GM18873 (cell line): ENCODE data around the gene TRIM25.

ENCODE experiments used
- ATAC-seq: cut with Tn5 transposase; IDR thresholded peaks from one replicate; pipeline ENCODE4 v1.9.1; 2021; ENCODE audit warnings: mild to moderate bottlenecking, moderate library complexity, moderate number of reproducible peaks; ENCODE audit not compliant: unreplicated experiment, low FRiP score

Gene TRIM25

DNA sequence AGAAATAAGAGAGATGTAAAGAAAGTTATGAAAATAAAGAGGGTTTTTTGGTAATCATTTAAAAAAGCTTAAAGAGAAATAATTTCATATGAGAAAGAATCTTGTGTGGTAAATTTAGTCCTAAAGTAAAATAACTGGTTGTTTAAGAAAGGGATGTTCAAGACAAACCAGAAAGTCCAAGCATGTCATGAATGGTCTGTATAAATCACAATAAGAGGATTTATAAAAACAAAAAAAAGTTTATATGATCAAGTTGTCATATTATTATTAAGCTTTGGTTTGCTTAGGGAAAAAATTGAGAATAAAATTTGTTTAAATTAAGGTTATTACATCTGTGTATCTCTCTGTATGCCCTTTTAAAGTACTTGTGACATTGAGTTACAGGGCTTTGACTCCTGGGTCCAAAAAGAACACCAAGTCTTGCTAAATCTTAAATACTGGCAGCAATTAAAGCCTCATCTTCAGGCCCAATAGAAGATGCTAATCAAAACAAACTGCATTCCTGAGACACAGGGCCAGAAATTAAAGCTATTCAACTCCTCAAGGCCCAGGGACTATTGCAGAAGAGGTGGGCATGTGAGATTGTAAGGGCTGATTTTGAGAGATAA is 15.6 kb upstream of the TRIM25 start:
- no peak for ATAC-seq

DNA sequence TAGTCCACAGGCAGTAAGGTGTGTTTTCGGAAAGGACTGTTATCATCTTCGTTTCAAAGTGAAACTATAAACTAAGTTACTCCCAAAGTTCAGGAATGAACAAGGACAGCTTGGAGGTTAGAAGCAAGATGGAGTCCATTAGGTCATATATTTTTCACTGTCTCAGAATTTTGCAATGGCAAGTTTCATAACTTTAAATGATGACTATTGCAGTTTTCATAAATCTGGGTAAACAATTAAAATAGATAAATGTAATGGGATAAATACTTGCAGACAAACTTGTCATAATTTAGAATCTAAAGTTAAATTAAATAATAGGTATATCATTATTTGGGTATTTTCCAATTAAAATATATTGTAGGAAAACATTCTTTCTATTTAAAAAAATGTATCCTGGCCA is 14.7 kb upstream of the TRIM25 start:
- ATAC-seq: no peak

DNA sequence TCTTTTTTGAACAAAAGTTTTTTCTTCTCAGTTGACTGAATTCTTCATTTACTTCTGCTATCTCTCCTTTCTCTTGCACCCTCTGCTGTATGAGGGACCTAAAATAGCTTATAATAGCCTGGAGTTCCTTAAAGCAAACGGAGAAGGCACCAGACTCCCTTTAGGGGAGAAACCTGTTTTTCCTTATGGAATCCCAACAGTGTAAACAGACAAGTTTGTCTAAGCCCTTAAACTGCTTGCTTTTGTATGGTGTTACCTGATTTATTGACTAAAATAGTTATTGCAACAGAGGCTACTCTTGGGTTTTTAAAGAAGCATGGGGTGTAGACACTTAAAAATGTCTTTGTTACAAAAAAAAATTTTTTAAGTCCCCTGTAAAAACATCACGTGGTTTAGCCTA is 12.9 kb upstream of the TRIM25 start:
- no peak for ATAC-seq

DNA sequence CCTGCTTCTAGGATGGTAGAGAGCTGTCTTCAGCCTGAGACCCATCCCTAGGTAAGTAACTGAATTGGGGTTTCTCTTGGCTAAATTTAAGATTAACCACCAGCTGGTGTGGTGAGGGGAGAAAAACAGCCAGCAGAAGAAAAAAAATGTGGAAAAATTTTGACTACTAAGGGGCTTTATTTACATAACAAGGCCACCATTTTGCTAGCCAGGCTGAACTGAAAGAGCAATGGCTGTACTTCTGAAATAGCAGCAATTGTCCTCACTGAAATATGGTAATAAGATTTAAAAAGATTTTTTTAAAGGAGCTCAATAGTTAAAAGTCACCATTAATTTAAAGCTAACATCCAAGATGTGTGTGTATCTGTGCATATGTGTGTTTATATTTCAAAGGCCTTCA is 12.4 kb upstream of the TRIM25 start:
- ATAC-seq: no peak

DNA sequence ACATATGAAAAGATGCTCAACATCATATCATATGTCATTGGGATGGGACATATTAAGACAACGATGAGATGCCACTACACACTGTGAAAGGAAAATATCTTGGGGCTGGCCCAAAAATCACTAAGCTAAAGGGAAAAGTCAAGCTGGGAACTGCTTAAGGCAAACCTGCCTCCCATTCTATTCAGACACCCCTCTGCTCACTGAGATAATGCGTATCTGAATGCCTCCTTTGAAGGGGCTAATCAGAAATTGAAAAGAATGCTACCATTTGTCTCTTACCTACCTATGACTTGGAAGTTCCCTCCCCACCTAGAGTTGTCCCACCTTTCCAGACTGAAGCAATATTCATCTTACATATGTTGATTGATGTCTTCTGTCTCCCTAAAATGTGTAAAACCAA is 11.2 kb upstream of the TRIM25 start:
- ATAC-seq: no peak

DNA sequence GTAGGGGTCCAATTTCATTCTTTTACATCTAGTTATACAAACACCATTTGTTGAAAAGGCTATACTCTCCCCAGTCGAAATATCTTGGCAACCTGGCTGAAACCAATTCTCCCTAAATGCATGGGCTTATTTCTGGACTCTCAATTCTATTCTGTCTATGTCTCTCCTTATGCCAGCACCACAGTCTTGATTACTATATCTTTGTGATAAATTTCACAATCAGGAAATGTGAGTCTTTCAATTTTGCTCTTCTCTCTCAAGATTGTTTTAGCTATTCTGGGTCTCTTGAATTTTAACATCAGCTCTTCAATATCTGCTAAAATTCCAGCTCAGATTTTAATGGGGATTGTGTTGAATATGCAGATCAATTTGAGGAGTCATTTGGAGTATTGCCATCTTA is 5.9 kb upstream of the TRIM25 start:
- no peak for ATAC-seq

DNA sequence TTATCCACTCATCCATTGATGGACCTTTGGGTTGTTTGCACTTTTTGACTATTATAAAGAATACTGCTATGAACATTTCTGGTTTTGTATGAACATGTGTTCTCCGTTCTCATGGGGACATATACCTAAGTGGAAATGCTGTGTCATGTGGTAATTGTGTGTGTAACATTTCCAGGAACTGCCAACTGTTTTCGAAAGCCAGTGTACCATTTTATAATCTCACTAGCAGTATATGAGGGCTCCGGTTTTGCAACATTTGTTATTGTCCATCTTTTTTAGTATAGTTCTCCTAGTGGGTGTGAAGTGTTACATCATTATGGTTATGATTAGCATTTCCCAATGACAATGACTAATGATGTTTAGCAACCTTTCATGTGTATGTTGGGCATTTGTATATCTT is 5.1 kb upstream of the TRIM25 start:
- ATAC-seq: no peak

DNA sequence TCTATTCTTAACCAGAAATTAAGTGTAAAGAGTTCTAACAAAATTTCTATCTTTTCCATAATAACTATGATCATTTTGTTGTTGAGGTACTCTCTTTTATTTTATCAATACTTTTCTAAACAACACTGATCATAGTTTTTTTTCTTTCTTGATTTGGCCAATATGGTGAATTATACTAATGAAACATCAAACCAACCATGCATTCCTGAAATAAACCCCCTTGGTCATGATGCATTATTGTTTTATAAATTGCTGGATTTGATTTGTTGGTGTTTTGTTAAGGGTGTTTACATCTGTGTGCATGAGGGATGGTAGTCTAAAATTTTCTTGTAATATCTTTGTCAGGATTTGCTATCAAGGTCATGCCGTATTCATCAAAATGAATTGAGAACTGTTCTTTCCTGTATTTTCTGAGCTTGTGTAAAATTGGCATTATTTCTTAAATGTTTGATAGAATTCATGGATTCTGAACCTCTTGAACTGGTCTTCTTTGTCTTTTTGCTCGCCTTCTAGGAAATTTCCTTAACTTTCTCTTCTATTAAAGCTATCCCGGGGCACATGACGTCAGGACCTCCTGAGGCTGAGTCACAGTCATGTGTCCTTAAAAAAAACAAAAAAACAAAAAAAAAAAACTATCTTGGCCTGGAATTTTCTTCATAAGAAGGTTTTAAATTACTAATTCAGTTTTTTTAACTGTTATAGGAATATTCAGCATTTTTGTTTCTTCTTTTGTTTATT is 3.9 kb upstream of the TRIM25 start:
- no peak for ATAC-seq

DNA sequence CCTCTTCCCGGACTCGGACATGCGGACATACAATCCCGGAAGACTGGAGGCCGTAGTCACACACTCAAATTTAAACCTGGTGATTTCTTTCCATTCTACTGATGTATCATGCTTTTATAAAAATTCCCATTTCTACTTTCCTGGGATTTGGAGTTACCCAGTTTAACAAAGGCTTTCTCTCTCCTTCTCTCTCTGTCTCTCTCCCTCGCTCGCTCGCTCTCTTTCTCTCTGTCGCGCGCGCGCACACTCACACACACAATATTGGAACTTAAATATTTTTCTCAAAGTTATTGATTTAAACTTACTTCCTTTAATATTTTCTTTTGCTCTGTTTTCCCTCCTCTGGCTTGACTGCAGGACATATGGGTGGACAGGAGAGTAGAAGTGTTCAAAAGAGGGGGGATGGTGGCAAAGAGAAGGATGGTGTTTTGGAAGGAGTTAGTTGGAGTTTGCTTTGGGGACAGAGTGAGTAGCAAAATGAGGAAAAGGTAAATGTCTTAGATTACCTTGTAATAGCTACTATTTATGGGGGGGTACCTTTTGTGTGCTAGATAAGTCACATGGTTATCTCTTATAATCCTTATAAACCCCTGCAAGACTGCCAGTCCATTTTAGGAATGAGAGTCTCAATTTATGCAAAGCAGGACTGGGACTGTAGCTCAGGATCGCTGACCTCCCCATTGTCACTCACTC is 878 bp upstream of the TRIM25 start:
- ATAC-seq: no peak

DNA sequence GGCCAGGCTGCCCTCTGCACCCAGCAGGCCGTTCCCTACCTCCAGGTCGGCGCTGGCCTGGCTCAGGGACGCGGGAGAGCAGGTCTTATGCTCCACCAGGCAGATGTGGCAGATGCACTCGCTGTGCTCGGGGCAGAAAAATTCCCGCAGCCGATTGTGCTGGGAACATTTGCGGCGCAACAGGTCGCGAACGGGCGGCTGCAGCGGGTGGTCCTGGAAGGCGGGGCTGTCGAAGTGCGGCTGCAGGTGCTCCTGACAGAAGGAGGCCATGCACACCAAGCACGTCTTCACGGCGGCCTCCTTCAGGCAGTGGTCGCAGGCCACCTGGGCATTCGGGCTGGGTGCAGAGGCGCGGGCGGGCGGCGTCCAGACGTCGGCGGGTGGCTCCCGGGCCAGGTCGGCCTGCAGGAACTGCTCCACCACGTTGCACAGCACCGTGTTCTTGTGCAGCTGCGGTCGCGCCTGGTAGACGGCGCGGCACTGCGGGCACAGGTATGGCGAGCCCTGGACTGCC is 439 bp downstream of the TRIM25 start:
- peak; percentile 11 for ATAC-seq

DNA sequence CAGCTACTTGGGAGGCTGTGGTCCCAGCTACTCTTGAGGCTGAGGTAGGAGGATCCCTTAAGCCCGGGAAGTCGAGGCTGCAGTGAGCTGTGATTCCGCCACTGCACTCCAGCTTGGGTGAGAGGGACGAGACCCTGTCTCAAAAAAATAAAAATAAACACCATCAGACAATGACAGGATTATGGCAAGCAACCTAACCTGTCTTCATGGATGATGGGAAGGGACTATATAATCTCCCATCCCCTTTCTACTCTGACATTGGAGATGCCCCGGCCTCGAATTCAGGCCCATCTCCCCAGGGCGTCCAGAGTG is 893 bp downstream of the TRIM25 start:
- ATAC-seq: no peak

DNA sequence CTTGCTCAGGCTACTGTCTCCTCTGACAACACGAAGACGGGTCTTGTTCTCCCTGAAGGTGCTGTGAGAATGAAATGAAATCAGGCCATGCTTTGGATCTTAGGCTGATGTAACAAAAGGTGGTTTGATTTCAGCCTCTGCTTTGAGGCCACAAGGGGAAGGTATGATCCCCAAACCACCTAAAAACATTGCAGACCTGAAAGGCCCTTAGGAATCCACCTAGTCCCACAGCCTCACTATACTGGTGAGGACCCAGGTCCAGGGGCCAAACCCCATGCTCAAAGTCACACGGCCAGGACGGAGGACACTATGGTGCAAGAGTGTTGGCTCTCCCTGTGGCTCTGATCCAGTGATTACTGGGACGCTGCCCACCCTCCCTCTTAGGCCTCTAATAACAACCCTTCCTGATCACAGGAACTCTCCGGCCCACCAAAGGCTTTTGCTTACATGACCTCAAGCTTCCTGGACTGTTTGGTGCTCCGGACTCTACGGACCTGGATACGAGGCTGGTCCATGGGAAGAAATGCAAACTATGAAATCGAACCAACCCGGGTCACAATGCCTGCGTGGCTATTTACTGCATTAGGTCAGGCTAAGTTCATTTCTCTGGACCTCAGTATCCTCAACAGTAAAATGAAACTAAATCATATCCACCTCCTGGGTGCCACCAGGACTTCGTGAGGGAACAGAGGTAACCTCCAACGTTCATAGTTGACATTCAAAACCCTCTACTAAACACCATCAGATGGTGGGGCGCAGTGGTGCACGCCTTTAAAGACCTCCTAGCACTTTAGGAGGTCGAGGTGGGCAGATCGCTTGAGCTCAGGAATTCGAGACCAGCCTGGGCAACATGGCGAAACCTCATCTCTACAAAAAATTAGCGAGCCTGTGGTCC is 1.5 kb downstream of the TRIM25 start:
- ATAC-seq: no peak

DNA sequence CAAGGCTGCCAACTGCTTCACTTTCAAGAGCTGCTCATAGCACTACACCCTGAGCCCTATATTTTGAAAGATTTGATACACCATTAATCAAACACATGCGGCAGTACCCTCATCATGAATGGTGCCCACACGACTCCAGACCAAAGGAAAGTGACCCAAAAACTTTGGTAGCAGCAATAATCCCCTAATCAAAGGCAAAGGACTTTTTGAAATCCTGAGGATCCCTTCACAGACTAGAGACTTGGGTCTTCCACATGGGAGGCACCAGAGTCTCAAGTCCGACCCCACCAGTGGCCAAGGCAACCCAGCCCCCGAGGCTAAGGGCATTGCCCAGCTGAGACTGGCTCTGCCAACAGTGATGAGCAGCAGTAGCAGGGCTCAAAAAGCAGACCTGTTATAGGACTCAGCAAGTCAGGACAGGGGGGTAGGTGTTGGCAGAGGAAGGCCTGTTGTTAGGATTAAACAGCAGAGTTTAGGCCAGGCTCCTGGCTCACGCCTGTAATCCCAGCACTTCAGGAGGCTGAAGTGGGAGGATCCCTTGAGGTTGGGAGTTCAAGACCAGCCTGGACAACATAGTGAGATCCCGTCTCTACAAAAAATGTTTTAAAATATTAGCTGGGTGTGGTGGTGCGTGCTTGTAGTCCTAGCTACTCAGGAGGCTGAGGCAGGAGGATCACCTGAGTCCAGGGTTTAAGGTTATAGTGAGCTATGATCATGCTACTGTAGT is 3.2 kb downstream of the TRIM25 start:
- no peak for ATAC-seq

DNA sequence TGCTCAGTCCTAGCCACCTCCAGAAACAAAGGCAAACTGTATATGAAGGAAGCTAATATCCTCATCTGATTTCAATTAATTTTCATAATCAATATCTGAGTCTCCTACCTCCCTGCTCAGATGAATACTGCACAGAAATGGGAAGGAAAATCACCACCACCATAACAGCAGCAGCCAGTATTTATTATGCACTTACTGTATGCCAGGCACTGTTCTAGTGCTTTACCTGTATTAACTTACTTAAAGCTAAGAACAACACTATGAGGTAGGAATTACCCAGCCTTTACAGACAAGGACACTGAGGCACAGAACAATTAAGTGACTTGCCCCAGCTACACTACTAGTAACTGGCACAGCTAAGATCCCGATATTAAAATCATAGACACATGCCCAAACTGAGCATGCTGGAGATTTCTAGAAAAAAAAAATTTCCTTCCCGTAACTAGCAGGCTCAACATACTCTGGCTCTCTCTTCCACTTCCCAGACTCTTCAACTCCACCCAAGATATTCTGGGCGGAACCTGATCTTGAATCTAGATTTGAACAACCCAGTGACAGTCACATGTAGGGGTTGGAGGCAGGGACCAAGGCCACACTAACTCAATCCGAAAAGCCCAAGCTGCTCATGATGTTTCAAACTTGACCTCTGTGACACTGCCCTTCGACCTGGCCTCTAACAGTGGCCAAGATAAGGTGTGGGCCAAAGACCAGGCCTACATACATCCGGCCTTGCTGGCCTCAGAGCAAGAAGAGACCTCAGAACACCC is 3.9 kb downstream of the TRIM25 start:
- ATAC-seq: no peak

DNA sequence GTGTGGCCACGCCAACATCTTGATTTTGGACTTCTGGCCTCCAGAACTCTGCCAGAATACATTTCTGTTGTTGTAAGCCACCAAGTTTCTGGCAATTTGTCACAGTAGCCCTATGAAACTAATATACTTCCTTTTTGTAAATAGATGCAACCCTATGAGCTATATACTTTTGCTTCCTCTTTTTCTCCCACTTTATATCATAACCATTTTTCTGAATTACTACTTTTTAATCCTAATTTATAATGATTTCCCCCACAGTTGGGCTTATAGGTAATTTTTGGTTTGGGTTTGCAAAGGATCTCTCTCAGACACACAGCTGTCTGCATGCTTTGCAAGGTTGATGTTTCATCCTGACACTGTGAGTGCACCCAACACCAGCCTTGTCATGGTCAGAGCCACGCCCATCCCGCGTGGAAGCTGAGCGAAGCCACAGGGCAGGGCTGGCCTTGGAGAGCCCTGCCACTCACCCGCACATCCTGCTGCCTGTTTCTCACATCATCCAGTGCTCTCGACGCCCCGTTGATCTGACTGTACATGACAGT is 5.8 kb downstream of the TRIM25 start:
- peak; percentile 84 for ATAC-seq

DNA sequence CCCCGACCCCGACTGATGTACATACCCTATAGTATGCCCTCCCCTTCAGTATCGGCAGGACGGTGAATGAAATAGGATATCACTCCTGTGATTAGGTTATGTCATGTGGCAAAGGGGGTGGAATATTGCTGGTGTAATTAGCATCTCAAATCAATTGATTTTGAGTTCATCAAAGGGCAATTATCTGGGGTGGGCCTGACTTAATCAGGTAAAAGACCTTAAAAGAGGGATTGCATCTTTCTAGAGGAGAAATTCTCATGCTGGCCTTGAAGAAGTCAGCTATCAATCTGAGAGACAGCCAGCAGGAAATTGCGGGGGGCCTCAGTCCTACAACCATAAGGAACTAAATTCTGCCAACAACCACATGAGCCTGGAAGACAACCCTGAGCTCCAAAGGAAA is 10.3 kb downstream of the TRIM25 start:
- ATAC-seq: no peak

DNA sequence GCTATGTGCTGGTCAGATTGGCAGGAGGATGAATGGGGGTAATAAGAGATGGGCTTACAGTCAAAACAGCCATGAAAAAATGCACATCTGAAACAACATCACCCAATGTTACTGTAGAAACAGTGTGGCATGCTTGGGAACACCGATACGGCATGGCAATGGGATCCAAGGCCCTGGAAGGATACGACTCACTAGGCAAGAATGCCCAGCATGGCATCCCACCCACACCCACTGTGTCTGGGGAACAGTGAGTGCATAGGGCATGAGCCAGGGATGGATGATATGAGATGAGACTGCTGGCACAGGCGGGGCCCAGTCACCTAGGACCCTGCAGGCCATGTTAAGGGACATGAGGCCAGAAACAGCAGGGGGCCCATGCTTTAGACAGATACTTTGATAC is 11.5 kb downstream of the TRIM25 start:
- no peak for ATAC-seq

DNA sequence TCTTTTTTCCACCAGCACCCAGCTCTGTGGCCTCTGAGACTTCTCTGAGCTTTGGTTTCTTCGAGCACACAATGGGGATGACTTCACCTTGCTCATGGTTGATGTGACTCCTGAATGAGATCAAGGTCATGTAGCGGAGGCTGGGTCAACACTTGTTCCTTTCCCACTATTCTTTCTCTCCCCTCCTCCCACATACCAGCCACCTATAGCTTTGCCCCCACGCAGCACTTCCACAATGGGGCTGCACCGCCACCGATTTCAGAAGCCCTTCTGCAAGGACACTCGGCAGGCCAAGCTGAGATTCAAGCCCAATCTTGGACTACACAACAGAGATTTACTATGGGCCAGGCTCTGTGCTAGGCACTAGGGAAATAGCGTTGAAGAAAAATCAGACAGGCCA is 14.4 kb downstream of the TRIM25 start:
- ATAC-seq: no peak

DNA sequence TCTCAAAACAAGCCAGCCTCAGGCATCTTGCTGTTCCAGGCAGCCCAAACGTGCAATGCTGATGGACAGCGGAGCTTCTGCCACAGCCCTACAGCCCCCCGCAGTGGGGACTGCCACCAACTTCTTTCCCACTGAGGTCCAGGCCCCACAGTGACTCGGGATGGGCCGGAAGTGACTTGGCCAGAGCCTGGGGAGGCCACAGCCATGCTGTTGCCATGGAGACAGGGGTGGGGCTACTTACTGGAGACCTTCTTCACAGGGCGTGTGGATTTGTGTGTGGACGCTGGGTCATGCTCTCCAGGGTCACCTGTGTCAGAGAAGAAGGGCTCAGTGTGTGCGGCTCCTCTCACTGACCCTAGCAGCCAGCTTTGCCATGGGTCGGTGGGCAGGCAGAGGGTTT is 15.0 kb downstream of the TRIM25 start:
- ATAC-seq: no peak
